Stimulated activated CD8-positive, alpha-beta memory T cell treated with anti-CD3 and anti-CD28 coated beads, Interleukin-12 subunit alpha, Interleukin-12 subunit beta, amount 100 ng/mL, for 1 hour (primary cell): ENCODE measurements around the gene DNM1.
"Not testable (repeated sequence)": the region's sequence is repeated elsewhere in the genome, so short reads cannot be mapped to it uniquely, and the experiment has no call there.

Experiments
- DNase-seq: peaks from one replicate; pipeline ENCODE4 v3.0.0-alpha.2; 2020; ENCODE audit warnings: low read depth

The DNM1 gene

DNA sequence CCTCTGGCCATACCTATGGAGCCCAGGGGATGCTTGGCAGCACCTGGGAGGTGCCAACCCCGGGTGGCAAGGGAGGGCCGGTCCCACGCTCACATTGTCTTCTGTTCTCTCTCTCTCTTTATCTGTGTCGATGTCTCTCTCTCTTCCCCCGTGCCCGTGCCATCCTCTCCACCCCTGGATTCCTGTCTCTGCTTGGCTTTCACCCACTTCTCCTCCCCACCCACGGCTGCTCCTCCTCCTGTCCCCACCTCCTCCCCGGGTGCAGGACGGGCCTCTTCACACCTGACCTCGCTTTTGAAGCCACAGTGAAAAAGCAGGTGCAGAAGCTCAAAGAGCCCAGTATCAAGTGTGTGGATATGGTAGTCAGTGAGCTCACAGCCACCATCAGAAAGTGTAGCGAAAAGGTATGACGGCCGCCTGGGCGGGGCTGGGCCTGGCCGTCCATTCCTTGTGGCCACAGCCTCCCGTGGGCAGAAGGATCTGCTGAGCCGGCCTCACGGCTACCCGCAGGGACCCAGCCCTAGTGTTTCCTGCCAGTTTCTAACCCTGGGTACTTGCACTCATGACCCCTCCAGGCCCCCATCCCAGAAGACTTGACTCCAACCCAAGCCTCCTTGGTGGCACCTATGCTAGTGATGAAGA lies 22.7 kb downstream of the DNM1 start:
- DNase-seq, result no peak

- no peak for DNase-seq
These were observed 23.2 kb downstream of the DNM1 start for GRCh38 chr9:128226412-128226801.

DNA sequence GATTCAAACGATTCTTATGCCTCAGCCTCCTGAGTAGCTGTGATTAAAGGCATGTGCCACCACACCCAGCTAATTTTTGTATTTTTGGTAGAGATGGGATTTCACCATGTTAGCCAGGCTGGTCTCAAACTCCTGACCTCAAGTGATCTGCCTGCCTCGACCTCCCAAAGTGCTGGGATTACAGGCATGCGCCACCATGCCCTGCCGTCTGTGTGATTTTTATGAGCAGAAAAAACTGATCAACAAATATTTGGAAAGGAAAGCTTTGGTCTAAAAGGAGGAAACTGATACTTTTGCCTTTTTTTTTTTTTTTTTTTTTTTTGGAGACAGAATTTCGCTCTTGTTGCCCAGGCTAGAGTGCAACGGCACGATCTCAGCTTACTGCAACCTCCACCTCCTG lies 27.7 kb downstream of the DNM1 start:
- DNase-seq, result not testable (repeated sequence)

DNA sequence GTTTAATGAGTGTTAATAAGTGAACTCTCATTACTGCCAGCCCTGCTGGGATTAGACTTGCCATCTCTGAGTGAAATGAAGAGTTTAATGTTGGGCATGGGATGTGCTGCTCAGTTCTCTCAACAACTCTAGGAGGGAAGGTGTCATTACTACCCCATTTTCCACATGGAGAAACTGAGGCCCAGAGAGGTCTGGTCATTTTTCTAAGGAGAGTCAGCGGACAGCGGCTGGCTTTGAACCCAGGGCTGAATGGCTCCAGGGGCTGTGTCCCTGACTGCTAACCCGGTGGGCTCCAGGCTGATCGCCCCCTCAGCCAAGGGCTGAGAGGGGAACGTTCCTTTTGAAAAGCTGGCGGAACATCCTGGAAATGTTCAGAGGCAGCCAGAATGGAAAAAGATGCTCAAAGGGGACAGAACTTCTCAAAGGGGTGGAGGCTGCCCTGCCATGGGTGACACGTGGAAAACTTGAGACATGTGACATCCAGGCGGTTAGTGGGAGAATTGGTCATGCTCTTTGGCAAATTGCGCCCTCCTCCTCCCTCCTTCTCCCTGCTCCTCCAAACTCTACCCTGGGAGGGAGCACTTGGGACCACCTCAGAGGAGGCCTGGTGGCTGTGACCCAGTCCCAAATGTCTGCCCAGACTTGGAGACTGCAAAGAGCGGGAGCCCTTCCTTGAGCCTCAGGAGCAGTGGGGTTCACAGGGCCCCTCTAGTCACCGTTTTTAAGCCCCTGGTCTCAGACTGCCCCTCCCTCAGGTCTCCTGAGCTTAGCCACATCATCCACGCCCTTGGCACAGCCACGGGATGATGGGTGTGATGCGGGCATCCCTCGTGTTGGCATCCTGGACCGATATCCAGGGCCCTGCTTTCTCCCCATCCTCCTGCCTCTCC lies 28.7 kb downstream of the DNM1 start:
- DNase-seq, result no peak

GRCh38 chr9:128232528-128233428 lies 29.6 kb downstream of the DNM1 start:
- DNase-seq, result no peak

GRCh38 chr9:128233817-128234406 lies 30.7 kb downstream of the DNM1 start:
- no peak for DNase-seq

- DNase-seq, result no peak
These were observed 38.9 kb downstream of the DNM1 start for GRCh38 chr9:128242124-128242523.

DNA sequence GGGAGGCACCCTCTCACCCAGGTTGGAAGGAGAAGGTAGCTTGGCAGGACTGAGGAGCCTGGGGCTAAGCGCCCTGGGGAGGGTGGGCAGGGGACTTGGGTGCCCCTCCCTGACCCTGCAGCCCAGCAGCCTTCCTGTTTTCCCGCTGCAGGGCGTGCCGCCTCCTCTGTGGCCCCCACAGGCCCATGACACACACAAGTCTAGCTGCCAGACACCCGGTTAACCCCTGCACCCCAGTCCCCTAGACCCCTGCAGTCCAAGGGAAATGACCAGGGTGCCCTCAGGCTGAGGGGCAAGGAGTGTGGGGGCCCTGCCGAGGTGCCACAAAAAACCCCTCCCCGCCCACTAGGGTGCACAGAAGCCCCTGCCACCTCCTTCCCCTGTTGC lies 39.6 kb downstream of the DNM1 start:
- no peak for DNase-seq

DNA sequence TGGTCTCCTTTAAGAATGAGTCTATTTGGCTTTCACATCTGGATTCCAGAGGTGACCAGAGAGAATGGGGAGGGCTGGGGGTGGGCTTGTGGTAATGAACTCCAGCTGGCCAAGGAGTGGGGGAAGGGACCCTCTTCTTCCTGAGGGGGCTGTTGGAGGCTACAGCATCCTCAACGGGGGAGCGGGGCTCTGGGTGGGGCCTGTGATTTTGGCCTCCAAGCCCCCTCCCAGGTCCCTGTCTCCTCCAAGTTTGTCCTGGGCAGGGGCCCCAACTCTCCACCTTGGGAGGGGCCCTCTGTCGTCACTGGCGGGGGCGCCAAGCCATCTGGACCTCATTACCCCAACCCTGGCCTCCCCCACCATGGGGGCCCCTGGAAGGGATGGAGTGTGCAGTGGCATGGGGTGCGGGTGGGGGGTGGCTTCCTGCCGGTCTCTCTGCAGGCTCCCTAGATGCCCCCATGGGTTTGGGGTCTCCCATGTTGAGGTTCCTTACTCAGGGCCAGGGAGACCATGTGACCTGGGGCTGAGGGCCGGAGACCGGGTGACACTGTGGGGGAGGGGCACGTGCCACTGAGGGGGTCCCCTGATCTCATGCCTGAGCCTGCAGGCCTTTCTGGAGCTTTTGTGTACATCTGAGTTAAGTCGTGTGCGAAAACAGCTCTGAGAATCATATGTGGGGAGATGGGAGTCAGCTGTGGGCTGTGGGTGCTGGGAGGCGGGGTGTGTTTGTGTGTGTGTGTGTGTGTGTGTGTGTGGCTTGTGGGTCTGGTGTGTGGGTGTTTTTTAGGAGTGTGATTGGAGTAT lies 40.2 kb downstream of the DNM1 start:
- no peak for DNase-seq

GRCh38 chr9:128244091-128244836 lies 41.1 kb downstream of the DNM1 start:
- no peak for DNase-seq

DNA sequence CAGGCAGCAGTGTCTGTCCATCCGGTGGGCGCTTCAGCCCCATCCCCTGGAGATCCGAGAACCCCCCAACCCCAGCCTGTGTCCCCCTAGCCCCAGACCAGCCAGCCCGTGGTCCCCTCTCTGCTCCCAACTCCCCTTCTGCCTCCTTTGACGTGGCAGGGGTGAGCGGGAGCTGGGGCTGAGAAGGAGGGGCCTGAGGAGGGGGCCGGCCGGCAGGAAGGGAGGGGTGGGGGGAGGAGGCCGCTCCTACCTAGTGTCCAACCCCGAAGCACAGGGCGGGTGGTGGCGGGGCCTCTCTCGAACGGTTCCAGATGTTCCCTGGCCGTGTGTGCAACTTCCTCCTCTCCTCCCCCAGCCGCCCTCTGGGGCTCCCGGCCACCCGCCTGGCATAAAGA lies 41.7 kb downstream of the DNM1 start:
- no peak for DNase-seq

DNA sequence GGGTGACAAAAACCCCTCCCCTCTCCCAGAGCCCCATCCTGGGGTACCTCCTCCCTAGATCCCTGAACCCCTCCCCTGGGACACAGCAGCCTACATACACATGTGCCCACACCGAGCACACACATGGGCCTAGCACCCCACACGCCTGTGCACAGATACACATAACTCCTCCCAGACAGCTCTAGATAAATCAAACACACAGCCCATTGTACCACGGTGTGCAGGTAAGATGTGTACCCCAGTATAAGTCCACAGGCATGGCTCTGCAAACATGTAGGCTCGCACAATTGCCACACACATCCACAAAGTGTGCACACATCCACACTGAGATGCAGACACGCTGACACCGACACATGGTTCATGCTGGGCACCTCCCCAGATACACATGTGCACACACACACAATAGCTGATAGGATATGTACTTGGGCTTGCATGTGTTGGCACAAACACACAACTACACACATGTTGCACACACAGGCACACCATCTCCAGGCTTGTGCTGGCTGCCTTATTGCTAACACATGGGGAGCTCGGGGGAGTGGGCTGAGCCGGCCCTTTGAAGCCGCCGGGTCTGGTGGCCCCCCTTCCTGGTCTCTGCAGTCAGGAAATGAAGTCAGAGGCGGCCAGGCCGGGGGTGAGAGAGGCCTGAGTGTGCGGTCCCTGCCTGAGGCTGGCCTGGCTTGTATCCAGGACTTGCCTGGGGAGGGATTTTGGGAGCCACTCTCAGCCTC lies 42.4 kb downstream of the DNM1 start:
- no peak for DNase-seq

- DNase-seq, result no peak
These were observed 43.3 kb downstream of the DNM1 start for GRCh38 chr9:128246471-128246870.

GRCh38 chr9:128247226-128247803 lies 44.1 kb downstream of the DNM1 start:
- no peak for DNase-seq

DNA sequence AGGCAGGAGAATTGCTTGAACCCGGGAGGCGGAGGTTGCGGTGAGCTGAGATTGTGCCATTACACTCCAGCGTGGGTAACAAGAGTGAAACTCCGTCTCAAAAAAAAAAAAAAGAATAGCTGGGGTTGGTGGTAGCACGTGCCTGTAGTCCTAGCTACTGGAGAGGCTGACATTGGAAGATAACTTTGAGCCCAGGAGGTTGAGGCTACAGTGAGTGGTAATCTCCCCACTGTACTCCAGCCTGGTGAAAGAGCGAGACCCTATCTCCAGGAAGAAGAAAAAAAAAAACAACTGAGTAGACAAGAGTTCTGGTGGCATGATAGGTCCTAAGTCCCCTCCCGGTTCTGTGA lies 46.4 kb downstream of the DNM1 start:
- DNase-seq, result no peak

- DNase-seq, result peak; percentile 97
These were observed 47.0 kb downstream of the DNM1 start for GRCh38 chr9:128249908-128250838.

GRCh38 chr9:128250839-128251731 lies 47.9 kb downstream of the DNM1 start:
- no peak for DNase-seq

- DNase-seq, result no peak
These were observed 48.5 kb downstream of the DNM1 start for GRCh38 chr9:128251732-128252100.
